HG02798 (cell line): ENCODE measurements around the gene EMP1.

ENCODE experiments used
- ATAC-seq: cut with Tn5 transposase; IDR thresholded peaks from one replicate; pipeline ENCODE4 v1.9.1; 2021; ENCODE audit warnings: mild to moderate bottlenecking; ENCODE audit not compliant: unreplicated experiment, poor library complexity

Gene EMP1

GRCh38 chr12:13171921-13172859 is 24.3 kb upstream of the EMP1 start:
- ATAC-seq, result peak; percentile 39

- ATAC-seq, result peak; percentile 88
Observed at GRCh38 chr12:13173012-13173932, 23.3 kb upstream of the EMP1 start.

- no peak for ATAC-seq
Observed at GRCh38 chr12:13175499-13175898, 21.0 kb upstream of the EMP1 start.

- no peak for ATAC-seq
Observed at GRCh38 chr12:13176256-13176655, 20.3 kb upstream of the EMP1 start.

- ATAC-seq, result no peak
Observed at GRCh38 chr12:13177373-13177772, 19.2 kb upstream of the EMP1 start.

GRCh38 chr12:13177906-13178305 is 18.6 kb upstream of the EMP1 start:
- no peak for ATAC-seq

GRCh38 chr12:13178568-13179210 is 17.8 kb upstream of the EMP1 start:
- no peak for ATAC-seq

- peak; percentile 49 for ATAC-seq
Observed at GRCh38 chr12:13179211-13180074, 17.1 kb upstream of the EMP1 start.

GRCh38 chr12:13181375-13182070 is 15.0 kb upstream of the EMP1 start:
- ATAC-seq, result no peak

- no peak for ATAC-seq
Observed at GRCh38 chr12:13182881-13183280, 13.6 kb upstream of the EMP1 start.

- ATAC-seq, result no peak
Observed at GRCh38 chr12:13183620-13184019, 12.9 kb upstream of the EMP1 start.

- no peak for ATAC-seq
Observed at GRCh38 chr12:13186302-13186701, 10.2 kb upstream of the EMP1 start.

GRCh38 chr12:13187399-13187798 is 9.1 kb upstream of the EMP1 start:
- ATAC-seq, result peak; percentile 56

- no peak for ATAC-seq
Observed at GRCh38 chr12:13189264-13189663, 7.3 kb upstream of the EMP1 start.

GRCh38 chr12:13190275-13190674 is 6.3 kb upstream of the EMP1 start:
- ATAC-seq, result no peak

- ATAC-seq, result no peak
Observed at GRCh38 chr12:13192719-13193118, 3.8 kb upstream of the EMP1 start.

GRCh38 chr12:13193505-13194231 is 2.9 kb upstream of the EMP1 start:
- ATAC-seq, result no peak

- ATAC-seq, result no peak
Observed at GRCh38 chr12:13194401-13195110, 2.0 kb upstream of the EMP1 start.
